ENCODE data around the gene PRADC1.
A peak's percentile ranks its signal among the peaks of the same experiment; 100 is the strongest.
"Not testable (repeated sequence)": the region's sequence is repeated elsewhere in the genome, so short reads cannot be mapped to it uniquely, and the experiment has no call there.

The PRADC1 gene

GRCh38 chr2:73210696-73211095, 22.3 kb downstream of the PRADC1 start:
- no peak overlapping the region for H3K4me3 Mint-ChIP-seq
- H3K27me3 Mint-ChIP-seq: peaks cover 4% of the 10 kb centered on the region
- no peaks in the 10 kb centered on the region for H3K36me3 Mint-ChIP-seq

GRCh38 chr2:73210019-73210418, 23.0 kb downstream of the PRADC1 start:
- Mint-ChIP-seq H3K4me1 (ENCODE audit: low read depth) (peaks cover 23% of the 10 kb centered on the region), H3K9me3 (ENCODE audit: low read depth) (no peaks in the 10 kb centered on the region), H3K4me3 (no peak overlapping the region), H3K36me3 (no peaks in the 10 kb centered on the region), H3K27ac (no peak overlapping the region), H3K27me3 (peaks cover 7% of the 10 kb centered on the region)

More at GRCh38 chr2:73210696-73211095, 22.3 kb downstream of the PRADC1 start:
- no peak overlapping the region for H3K27ac Mint-ChIP-seq
- H3K9me3 Mint-ChIP-seq (ENCODE audit: low read depth): no peaks in the 10 kb centered on the region
- H3K4me1 Mint-ChIP-seq (ENCODE audit: low read depth): peaks cover 30% of the 10 kb centered on the region

GRCh38 chr2:73208258-73208657, 24.8 kb downstream of the PRADC1 start:
- H3K27me3 Mint-ChIP-seq: peaks cover 13% of the 10 kb centered on the region
- H3K4me3 Mint-ChIP-seq: no peak overlapping the region
- H3K4me1 Mint-ChIP-seq (ENCODE audit: low read depth): peaks cover 9% of the 10 kb centered on the region
- H3K36me3 Mint-ChIP-seq: no peaks in the 10 kb centered on the region
- no peaks in the 10 kb centered on the region for H3K9me3 Mint-ChIP-seq (ENCODE audit: low read depth)
- H3K27ac Mint-ChIP-seq: no peak overlapping the region

- Mint-ChIP-seq H3K27ac (no peak overlapping the region), H3K9me3 (ENCODE audit: low read depth) (no peaks in the 10 kb centered on the region), H3K4me3 (no peak overlapping the region), H3K36me3 (no peaks in the 10 kb centered on the region), H3K27me3 (peaks cover 19% of the 10 kb centered on the region), H3K4me1 (ENCODE audit: low read depth) (peaks cover 3% of the 10 kb centered on the region)
These were observed 27.4 kb downstream of the PRADC1 start for GRCh38 chr2:73205611-73206010.

GRCh38 chr2:73203055-73203681, 29.9 kb downstream of the PRADC1 start:
- Mint-ChIP-seq H3K36me3 (no peaks in the 10 kb centered on the region), H3K9me3 (ENCODE audit: low read depth) (no peaks in the 10 kb centered on the region), H3K4me1 (ENCODE audit: low read depth) (peaks cover 3% of the 10 kb centered on the region), H3K27ac (no peak overlapping the region), H3K27me3 (peaks cover 20% of the 10 kb centered on the region), H3K4me3 (peak overlapping the region; percentile 32)

- no peak within 1 kb of the TSS for H3K27ac Mint-ChIP-seq
- peaks cover 3% of the 10 kb centered on the region for H3K4me1 Mint-ChIP-seq (ENCODE audit: low read depth)
- H3K9me3 Mint-ChIP-seq (ENCODE audit: low read depth): no peaks in the 10 kb centered on the region
- peak within 1 kb of the TSS; percentile 76 for H3K4me3 Mint-ChIP-seq
- H3K36me3 Mint-ChIP-seq: no peaks in the 10 kb centered on the region
- H3K27me3 Mint-ChIP-seq: peaks cover 23% of the 10 kb centered on the region
These were observed 30.6 kb downstream of the PRADC1 start, which contains the start of gene NOTO for GRCh38 chr2:73202156-73203054. NOTO (plus strand) TSS chr2:73202574; CDS start chr2:73202667, 93 bp downstream.

- not testable (repeated sequence) for H3K4me3 Mint-ChIP-seq; H3K36me3 Mint-ChIP-seq; H3K4me1 Mint-ChIP-seq (ENCODE audit: low read depth); H3K9me3 Mint-ChIP-seq (ENCODE audit: low read depth); H3K27ac Mint-ChIP-seq
- H3K27me3 Mint-ChIP-seq: peaks cover 23% of the 10 kb centered on the region
These were observed 32.8 kb downstream of the PRADC1 start for GRCh38 chr2:73200281-73200680.

GRCh38 chr2:73197579-73197978, 35.5 kb downstream of the PRADC1 start:
- Mint-ChIP-seq H3K9me3 (ENCODE audit: low read depth) (no peaks in the 10 kb centered on the region), H3K4me1 (ENCODE audit: low read depth) (peaks cover 3% of the 10 kb centered on the region), H3K27ac (no peak overlapping the region), H3K27me3 (peaks cover 17% of the 10 kb centered on the region), H3K4me3 (no peak overlapping the region), H3K36me3 (no peaks in the 10 kb centered on the region)

GRCh38 chr2:73187549-73187948, 45.5 kb downstream of the PRADC1 start:
- Mint-ChIP-seq H3K27me3 (peaks cover 4% of the 10 kb centered on the region), H3K27ac (no peak overlapping the region), H3K9me3 (ENCODE audit: low read depth) (peaks cover 3% of the 10 kb centered on the region), H3K36me3 (peaks cover 6% of the 10 kb centered on the region), H3K4me1 (ENCODE audit: low read depth) (no peaks in the 10 kb centered on the region), H3K4me3 (no peak overlapping the region)

- H3K4me1 Mint-ChIP-seq (ENCODE audit: low read depth): no peaks in the 10 kb centered on the region
- peaks cover 6% of the 10 kb centered on the region for H3K36me3 Mint-ChIP-seq
These were observed 47.1 kb downstream of the PRADC1 start for GRCh38 chr2:73185965-73186364.

More at GRCh38 chr2:73185965-73186364, 47.1 kb downstream of the PRADC1 start:
- Mint-ChIP-seq H3K27me3 (peaks cover 7% of the 10 kb centered on the region), H3K9me3 (ENCODE audit: low read depth) (peaks cover 3% of the 10 kb centered on the region), H3K4me3 (no peak overlapping the region), H3K27ac (no peak overlapping the region)

Data from activated naive CD8-positive, alpha-beta T cell (primary cell).